ENCODE measurements around the gene DOK4.

- TF ChIP-seq CTCF (conservative IDR thresholded peaks at IDR 0.05) (no peak), EZH2 (IDR thresholded peaks at IDR 0.05; ENCODE audit: low read depth) (no peak)
These were observed 17.2 kb downstream of the DOK4 start for GRCh38 chr16:57469046-57469445.
